C4-2B (cell line): ENCODE data around the gene SLC16A13.
"Not testable (repeated sequence)": the region's sequence is repeated elsewhere in the genome, so short reads cannot be mapped to it uniquely, and the experiment has no call there.

ENCODE experiments used
- H3K27ac ChIP-seq: fragments of 450-650 bp; 2 replicates; pipeline ENCODE4 v1.5.1; 2017
- CTCF ChIP-seq: fragments of 450-650 bp; conservative IDR thresholded peaks from 2 replicates; pipeline ENCODE4 v1.5.1; 2017; ENCODE audit warnings: mild to moderate bottlenecking
- ZFX ChIP-seq: fragments of 450-650 bp; IDR thresholded peaks from 2 replicates; pipeline ENCODE4 v1.6.1; 2017

The SLC16A13 gene

GRCh38 chr17:7078711-7079110, 42.9 kb downstream of the SLC16A13 start:
- no peak for TF ChIP-seq ZFX
- TF ChIP-seq CTCF = no peak
- no peak overlapping the region for H3K27ac ChIP-seq

- H3K27ac ChIP-seq = no peak within 1 kb of the TSS
- TF ChIP-seq CTCF = no peak
- no peak for TF ChIP-seq ZFX
These were observed 44.0 kb downstream of the SLC16A13 start, which contains the start of gene CLEC10A for GRCh38 chr17:7079581-7080455. Gene CLEC10A, minus strand, starts transcription at chr17:7080251. Its CDS starts 1,439 bp downstream, at chr17:7078812.

GRCh38 chr17:7080456-7081041, 44.7 kb downstream of the SLC16A13 start:
- no peak for TF ChIP-seq ZFX
- no peak for TF ChIP-seq CTCF
- H3K27ac ChIP-seq = no peak overlapping the region

- H3K27ac ChIP-seq = no peak overlapping the region
- TF ChIP-seq CTCF (no peak), ZFX (no peak)
These were observed 45.7 kb downstream of the SLC16A13 start for GRCh38 chr17:7081341-7082062.

- H3K27ac ChIP-seq = no peak overlapping the region
- no peak for TF ChIP-seq CTCF
- TF ChIP-seq ZFX = no peak
These were observed 47.8 kb downstream of the SLC16A13 start for GRCh38 chr17:7083592-7083991.

- TF ChIP-seq CTCF (no peak), ZFX (no peak)
- H3K27ac ChIP-seq = no peak overlapping the region
These were observed 48.3 kb downstream of the SLC16A13 start for GRCh38 chr17:7084088-7084487.

GRCh38 chr17:7088442-7088841, 52.6 kb downstream of the SLC16A13 start:
- H3K27ac ChIP-seq = not testable (repeated sequence)

GRCh38 chr17:7089570-7089969, 53.8 kb downstream of the SLC16A13 start:
- H3K27ac ChIP-seq = not testable (repeated sequence)
